Sigmoid colon (tissue), 4 donors: ENCODE results near the gene BRMS1.

Source experiments
- EP300 ChIP-seq, 4 donors: sonication (generic); formaldehyde crosslinking; IDR thresholded peaks; one replicate each; pipeline ENCODE4 v1.6.1; 2017; ENCODE audit warnings: antibody characterized with exemption in 4 of 4
- POLR2A ChIP-seq, 2 donors: fragments of 450-650 bp; IDR thresholded peaks; one replicate each; pipeline ENCODE4 v1.6.1; 2016; ENCODE audit warnings: antibody characterized with exemption in 2 of 2, mild to moderate bottlenecking in 2 of 2, moderate library complexity in 2 of 2
- POLR2AphosphoS5 ChIP-seq, 4 donors: sonication (generic); formaldehyde crosslinking; IDR thresholded peaks; one replicate each; pipeline ENCODE4 v1.6.1; 2017; ENCODE audit warnings: antibody characterized with exemption in 4 of 4
- TF ChIP-seq, protein P1 (sequence below), 4 experiments: fragments of 450-650 bp in 3 of 4; fragments of 200-600 bp in 1 of 4; IDR thresholded peaks; one replicate each; pipeline ENCODE4 v1.5.1; 2016 to 2019; ENCODE audit warnings: antibody characterized with exemption in 4 of 4, mild to moderate bottlenecking in 3 of 4, moderate library complexity in 2 of 4

- TF ChIP-seq, protein P1, sequence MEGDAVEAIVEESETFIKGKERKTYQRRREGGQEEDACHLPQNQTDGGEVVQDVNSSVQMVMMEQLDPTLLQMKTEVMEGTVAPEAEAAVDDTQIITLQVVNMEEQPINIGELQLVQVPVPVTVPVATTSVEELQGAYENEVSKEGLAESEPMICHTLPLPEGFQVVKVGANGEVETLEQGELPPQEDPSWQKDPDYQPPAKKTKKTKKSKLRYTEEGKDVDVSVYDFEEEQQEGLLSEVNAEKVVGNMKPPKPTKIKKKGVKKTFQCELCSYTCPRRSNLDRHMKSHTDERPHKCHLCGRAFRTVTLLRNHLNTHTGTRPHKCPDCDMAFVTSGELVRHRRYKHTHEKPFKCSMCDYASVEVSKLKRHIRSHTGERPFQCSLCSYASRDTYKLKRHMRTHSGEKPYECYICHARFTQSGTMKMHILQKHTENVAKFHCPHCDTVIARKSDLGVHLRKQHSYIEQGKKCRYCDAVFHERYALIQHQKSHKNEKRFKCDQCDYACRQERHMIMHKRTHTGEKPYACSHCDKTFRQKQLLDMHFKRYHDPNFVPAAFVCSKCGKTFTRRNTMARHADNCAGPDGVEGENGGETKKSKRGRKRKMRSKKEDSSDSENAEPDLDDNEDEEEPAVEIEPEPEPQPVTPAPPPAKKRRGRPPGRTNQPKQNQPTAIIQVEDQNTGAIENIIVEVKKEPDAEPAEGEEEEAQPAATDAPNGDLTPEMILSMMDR (IDR thresholded peaks at IDR 0.05) = peak in 2 of 4 experiments; percentile 86 to 96
- TF ChIP-seq POLR2A (IDR thresholded peaks at IDR 0.05) (no peak), POLR2AphosphoS5 (IDR thresholded peaks at IDR 0.05) (no peak), EP300 (IDR thresholded peaks at IDR 0.05) (no peak)
Measured at GRCh38 chr11:66311470-66311964, 33.4 kb downstream of the BRMS1 start.
